HG02678 (cell line): ENCODE results near the gene CLSTN3.

Experiments used
- ATAC-seq: cut with Tn5 transposase; IDR thresholded peaks from one replicate; pipeline ENCODE4 v1.9.1; 2021; ENCODE audit warnings: mild to moderate bottlenecking, moderate library complexity; ENCODE audit not compliant: unreplicated experiment

CLSTN3 gene

DNA sequence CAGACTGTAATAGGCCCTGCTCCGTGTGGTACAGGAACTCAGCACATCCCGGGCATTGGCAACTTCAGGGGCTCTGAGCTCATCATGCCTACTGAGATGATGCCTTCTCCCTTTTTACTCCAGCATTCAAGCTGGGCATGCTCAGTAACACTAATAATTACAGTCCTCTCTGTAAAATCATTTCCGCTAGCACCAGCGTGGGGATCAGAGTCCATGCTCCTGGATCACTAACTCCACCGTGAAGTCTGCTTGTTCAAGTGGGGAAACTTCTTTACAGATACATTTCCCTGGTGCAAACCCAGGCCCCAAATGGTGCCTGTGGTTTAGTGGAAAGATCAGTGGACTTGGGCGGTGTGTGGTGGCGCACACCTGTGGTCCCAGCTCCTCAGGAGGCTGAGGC, 16.7 kb downstream of the CLSTN3 start:
- ATAC-seq = no peak

DNA sequence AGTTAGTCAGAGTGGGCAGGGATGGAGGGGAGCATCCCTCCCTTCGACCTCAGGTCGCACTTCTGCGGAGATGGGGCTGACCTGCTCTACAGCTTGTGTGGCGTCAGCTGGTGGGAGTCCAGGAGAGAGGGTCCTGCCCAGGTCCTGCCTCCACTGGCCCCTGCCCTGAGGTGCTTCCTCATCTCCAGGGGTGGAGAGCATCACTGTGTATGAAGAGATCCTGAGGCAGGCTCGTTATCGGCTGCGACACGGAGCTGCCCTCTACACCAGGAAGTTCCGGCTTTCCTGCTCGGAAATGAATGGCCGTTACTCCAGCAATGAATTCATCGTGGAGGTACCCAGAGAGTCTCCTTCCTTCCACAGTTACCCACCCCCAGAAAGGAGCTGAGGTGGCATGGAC, 20.2 kb downstream of the CLSTN3 start:
- no peak for ATAC-seq

DNA sequence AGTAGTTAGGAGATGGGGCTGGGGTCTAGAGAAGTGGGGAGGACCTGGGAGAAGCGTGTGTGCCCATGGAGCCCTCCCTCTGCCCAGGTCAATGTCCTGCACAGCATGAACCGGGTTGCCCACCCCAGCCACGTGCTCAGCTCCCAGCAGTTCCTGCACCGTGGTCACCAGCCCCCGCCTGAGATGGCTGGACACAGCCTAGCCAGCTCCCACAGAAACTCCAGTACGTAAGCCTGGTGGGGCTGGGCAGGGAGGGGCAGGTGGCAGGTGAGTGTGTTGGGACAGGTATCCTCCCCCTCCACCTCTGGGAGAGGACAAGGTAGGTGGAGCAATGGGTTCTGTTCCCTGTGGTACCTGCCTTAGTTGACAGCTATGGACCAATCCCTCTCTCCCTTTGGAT, 20.7 kb downstream of the CLSTN3 start:
- no peak for ATAC-seq

DNA sequence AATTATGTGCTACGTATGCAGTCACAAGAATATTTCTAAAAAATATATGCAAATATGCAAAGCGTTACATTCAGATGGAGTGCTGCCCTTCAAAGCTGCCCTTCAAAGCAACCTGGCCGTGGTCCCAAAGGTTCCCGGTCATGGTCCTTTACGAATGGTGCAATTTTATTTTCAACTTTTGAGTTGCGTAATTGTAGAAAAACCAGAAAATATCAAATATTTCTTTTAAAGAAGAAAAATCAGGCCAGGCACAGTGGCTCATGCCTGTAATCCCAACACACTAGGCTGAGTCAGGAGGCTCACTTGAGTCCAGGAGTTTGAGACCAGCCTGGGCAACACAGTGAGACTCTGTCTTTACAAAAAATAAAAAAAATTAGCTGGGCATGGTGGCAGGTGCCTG, 21.4 kb downstream of the CLSTN3 start:
- ATAC-seq = no peak

DNA sequence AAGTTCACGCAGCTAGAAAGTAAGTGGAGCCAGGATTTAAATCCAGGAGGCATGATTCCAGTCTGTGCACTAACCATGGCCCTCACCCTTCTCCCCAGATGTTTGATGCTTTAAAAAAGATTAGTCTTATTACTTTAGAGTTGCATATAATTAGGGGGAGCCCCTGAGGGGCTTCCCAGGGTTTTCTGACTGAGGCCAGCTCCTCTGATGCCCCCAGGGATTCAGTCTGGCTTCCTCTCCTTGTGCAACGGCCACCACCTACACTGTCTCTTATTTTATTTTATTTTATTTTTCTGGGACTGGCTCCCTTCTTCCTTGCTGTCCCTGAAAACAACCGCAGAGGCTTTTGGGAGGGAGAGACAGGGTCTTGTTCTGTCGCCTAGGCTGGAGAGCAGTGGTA, 22.6 kb downstream of the CLSTN3 start:
- ATAC-seq = no peak

DNA sequence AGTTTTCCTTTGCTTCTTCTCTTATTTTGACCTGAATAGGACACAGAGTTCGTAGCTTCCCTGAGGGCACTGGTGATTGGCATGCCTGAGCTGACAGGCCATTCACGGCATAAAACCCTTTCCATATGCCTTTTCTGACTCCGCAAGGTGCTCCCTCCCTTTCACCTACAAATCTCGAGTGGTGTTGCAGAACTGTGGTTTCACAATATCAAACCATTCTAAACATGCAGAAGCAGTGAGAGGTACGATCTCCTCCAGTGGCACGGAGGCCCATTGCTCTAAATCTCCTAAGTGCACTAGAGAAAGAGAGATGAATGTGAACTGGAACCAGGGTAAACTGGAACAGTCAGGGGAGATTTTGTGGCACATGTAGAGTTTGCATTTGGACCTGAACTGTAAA, 23.9 kb downstream of the CLSTN3 start:
- no peak for ATAC-seq

DNA sequence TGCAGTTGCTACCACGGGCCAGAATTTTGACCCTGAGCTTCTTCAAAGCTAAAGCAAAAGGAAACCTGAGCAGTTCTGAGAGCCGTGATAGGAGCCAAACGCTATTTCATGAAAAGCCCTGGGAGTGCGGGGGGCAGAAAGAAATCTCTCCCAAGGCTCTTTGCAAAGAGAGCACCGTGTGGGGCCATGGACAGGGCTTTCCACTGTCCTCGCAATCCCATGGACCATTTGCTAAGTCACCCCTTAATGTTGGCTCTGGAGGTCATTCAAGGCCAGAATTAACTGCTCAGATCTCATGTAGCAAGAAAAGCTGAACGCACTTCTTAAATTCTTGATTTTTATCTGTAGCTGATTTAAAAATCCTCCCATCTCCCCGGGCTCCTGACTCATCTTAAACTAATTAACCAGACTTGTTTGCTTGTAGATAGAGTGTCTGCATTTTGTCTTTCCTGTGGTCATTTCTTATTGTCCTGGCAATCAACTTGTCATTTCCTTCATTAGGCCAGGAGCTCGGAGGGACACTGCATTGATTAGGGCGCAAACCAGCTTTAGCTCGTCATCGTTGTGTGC, 24.8 kb downstream of the CLSTN3 start:
- ATAC-seq = no peak

DNA sequence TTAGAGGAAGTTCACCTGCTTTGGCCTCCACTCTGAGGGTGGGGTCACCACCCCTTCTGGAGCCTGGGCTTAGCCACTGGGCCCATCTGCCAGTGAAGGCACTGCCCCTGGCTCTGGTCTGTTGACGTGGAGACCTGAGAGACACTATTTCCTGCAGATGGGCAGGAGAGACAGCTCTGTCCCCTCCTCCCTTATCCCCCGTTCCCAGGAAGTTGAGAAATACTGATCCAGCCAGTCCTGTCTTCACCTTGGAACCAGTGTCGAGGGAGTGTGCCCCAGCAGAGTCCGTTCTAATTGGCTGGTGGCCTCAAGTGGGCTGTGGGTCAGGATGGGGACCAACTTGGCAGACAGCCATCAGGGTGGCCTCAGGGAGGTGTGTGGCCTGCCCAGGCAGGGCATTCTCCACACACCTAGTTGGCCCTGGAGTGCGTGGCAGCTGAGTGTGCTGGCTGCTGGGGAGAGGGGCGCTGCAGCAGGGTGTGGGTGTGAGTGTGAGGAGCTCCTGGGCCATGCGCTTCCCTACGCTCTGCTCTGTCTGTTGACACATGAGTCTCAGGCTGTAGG, 25.4 kb downstream of the CLSTN3 start:
- ATAC-seq = no peak

DNA sequence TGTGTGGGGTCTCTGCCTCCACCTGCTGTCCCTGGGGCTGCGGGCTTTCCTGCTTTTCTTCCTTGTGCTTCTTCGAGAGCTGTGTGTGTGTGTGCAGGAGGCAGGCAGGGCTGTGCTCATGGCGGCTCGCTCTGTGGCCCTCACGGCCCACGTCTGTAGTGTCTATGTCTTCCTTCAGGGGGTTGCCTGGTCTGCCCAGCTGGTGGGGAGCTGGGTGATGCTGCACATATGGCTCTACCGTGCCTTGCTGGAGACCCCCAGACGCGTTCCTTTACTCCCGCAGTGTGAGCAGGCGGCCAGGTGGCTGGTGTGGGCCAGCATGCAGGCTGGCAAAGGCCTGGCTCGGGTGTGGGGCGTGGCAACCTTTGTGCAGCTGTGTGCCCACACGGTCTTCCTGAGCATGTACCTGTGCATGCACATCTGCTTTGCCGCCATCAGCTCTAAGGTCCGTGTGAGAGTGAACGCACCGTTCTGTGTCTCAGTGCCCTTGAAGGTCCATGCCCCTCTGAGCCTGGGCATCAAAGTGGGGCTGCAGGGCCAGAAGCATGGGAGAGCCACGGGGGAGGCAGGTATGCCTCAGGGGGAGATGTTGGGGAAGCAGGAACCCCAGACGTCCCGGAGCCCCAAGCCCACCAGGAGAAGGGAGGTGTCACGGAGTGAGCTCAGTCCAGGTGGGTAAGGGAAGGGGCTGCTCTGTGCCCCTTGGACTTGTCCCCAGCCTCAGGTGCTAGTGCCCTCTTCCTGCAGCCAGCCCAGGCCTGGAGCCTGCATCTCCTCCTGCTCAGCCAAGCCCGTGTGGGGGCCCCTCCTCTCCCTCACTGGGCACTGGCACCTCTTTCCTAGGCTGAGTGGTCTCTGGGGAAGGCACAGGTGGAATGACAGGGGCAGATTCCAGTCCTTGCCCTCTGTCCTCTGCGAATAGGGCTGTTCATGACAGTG, 26.4 kb downstream of the CLSTN3 start:
- ATAC-seq = no peak

DNA sequence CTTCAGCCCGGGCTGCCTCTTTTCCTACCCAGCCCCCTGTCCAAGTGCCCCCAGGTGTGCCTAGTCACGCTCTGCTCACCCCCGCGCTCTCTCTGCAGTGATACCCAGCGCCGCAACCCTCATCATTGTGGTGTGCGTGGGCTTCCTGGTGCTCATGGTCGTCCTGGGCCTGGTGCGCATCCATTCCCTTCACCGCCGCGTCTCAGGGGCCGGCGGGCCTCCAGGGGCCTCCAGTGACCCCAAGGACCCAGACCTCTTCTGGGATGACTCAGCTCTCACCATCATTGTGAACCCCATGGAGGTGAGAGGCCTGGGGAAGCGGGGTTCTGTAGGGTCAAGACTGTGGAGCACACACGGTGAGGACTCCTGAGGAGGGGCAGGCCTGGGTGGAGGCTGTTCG, 27.2 kb downstream of the CLSTN3 start:
- ATAC-seq = no peak

DNA sequence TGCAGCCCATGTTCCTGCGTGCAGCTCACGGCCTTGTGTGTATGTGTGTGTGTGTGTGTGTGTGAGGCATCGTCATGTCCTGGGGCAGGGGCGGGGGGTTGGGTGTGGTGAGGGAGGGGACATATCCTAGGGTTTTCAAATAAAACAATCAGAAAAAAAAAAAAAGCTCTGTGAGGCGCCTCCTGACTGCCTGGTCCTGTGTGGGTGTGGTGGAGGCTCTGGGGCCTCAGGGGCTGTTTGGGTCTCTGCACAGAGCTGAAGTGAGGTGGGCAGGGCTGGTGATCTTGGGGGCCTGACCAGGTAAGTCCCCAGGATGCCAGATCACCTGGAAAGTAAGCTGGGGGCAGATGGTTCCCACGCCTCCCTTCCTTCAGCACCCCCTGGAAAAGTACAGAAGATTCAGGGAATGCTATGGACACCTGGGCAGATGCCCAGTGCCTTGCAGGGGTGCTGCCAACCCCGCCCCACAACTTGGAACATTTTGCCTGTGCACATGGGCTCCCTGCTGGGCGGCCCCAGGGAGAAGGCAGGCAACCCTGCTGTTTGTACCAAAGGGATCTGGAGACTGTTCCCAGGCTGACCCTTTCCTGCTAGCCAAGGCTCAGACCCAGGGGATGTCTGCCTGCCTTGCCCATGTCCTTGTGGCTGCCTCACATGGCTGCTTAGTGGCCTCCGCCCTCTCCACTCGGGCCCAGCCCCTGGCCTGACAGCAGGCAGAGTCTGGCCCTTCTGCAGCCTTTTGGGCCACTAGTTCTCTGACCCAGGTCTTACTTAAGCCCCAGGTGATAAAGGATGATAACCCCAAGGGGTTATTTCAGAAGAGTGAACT, 28.8 kb downstream of the CLSTN3 start:
- ATAC-seq = no peak

DNA sequence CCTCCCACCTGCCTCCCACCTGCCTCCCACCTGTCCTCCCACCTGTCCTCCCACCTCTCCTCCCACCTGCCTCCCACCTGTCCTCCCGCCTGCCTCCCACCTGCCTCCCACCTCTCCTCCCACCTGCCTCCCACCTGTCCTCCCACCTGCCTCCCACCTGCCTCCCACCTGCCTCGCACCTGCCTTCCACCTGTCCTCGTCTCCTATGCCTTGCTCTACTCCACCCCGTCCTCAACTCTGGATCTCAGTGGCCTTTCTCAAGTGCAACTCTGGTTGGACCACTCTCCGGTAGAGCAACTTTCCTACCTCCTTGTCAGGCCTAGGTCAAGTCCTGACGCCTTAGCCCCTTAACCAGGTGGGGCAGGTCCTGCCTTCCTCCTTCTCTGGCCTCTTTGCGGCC, 30.0 kb downstream of the CLSTN3 start:
- ATAC-seq = no peak

DNA sequence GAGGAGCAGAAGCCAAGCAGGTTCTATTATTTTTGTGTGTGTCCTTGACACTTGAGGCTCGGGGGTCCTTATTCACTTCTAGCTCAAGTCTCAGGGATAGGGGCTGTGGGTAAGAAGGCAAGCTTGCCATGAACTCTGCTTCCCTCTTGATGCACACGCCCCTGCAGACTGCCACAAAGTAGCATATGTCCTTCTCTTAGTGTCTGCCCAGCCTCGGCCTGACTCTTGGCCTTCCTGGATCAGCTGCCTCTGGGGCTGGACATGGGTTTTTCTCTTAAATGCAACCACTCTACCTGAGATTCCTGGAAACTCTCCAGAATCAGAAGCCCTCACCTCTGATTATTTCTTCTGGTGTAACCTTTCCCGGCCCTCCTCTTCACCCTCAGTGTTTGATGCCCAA, 31.2 kb downstream of the CLSTN3 start:
- no peak for ATAC-seq

DNA sequence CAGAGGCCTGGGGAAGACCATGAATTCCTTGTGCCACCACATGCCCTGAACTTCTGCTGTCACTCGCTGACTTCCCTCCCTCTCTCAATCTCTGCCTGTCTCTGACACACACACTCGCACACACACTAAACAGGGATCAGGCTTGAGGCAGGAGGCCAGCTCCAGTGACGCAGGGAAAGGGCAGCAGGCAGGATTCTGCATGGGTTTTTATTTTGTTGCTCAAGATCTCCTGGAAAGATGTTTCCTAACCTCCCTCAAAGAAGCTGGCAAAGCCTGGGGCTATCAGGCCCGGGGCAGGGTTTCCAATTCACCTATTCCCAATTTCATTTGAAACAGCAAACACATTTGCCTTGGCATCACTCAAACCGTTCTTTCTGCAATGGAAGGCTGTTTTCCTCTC, 31.6 kb downstream of the CLSTN3 start:
- ATAC-seq = no peak

DNA sequence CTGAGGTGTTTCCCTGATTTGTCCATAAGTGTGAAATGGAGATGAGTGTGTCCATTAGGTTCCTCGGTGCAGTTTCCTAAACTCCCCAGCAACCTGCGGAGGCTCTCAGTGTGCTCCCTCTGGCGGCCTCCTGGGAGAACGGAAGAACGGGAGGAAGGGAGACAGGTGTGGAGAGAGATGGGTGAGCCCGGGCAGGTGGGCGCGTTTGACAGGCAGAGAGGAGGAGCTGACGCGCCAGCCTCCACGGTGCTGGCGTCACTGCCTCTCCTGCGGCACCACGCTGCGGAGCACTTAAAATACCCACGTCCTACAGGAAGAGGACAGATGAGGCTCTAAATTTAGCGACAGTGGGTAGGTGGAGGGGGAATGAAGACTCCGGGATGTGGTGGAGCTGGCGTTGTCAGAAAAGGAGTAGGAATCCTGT, 32.5 kb downstream of the CLSTN3 start:
- no peak for ATAC-seq

DNA sequence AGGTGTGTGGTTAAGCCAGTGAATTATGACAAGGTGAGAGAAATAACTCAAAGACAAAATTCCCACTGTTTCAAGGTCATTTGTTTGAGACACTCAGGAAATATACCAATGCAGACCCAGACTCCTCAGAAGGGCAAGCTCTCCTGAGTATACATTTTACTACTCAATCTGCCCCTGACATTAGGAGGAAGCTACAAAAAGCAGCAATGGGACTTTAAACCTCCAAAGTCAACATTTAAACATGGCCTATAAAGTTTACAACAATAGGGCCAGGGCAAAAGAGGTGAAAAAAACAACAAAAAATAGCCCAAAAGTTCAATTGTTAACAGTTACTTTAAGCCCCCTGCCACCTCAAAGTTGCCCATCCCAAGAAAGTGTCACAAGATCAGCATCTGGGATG, 39.8 kb downstream of the CLSTN3 start:
- no peak for ATAC-seq

DNA sequence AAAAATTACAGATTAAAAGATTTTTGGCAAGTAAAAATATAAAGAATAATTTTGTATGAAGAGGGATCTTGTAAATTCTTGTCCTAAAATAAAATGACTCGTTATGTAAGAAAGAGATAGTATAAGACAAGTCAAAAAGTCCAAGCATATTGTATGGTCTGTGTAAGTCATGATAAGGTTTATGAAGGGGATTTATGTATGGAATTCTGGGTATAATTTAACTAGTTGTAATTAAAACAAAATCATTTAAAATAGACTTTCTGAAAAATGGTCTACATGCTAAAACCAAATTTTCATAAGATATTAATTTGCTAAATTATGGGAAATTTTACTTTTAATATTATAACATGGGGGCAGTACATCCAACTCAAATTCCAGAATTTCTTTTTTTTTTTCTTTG, 41.7 kb downstream of the CLSTN3 start:
- ATAC-seq = no peak

DNA sequence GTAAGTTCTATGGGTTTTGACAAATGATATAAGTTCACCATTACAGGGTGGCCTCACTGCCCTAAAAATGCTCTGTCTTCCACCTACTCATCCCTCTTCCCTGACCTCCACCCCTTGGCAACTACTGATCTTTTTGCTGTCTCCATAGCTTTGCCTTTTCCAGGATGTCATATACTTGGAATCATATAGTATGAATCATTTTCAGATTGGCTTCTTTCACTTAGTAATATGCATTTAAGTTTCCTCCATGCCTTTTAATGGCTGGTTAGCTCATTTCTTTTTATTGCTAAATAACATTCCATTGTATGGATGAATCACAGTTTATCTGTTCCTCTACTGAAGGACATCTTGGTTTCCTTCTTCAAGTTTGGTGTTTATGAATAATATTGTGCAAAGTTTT, 45.3 kb downstream of the CLSTN3 start:
- no peak for ATAC-seq

DNA sequence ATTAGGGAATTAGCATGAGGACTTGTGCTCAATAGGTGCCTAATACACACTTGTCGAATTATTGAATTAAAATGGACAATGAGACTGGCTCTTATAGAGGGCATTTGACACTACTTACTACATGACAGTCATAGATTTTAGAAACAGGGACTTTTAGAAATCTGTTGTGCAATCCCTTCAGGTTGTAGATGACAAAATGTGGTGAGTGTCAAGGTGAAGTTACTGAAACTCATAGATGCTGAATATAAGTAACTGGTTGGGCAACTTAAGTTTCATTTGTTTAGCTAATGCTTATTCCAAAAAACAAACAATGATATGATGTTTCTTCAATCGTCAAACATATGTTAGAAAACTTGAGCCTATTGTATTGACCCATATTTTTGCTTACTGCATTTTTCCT, 46.4 kb downstream of the CLSTN3 start:
- no peak for ATAC-seq

DNA sequence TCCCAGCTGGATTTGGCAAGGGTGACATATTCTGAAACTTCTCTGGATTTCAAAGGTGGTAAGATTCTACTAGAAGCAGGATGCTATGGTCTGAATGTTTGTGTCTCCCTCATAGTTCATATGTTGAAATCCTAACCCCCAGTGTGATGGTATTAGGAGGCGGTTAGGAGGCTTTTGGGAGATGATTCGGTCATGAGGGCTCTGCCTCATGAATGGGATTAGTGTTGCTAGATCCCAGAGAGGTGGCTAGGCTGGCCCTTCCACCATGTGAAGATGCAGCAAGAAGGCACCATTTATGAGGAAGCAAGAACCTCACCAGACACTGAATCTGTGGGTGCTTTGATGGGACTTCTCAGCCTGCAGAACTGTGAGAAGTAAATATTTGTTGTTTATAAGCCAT, 48.3 kb downstream of the CLSTN3 start:
- ATAC-seq = no peak

DNA sequence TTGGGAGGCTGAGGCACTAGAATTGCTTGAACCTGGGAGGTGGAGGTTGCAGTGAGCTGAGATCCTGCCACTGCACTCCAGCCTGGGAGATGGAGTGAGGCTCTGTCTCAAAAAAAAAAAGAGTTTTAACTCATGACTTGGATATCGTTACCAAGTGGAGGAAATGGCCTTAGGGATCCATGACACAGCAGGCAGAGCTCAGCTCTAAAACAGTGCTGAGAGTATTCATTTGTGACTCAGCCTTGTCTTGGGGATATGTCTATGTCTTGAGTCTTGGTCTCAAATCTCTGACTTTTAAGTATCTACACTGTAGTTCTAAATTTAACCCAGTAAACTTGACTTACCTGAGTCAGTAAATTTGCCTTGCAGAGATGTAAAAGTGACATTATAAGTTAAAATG, 50.5 kb downstream of the CLSTN3 start:
- ATAC-seq = no peak
